Neural progenitor cell (in vitro differentiated cells): Measurements from ENCODE around the gene OR2J3.

Experiments used
- EZH2 ChIP-seq: fragments of 200-600 bp; sonication (generic); IDR thresholded peaks from 2 replicates; pipeline ENCODE4 v1.6.1; 2017; ENCODE audit warnings: antibody characterized with exemption, mild to moderate bottlenecking, moderate library complexity
- EZH2phosphoT487 ChIP-seq: fragments of 200-600 bp; sonication (generic); IDR thresholded peaks from 2 replicates; pipeline ENCODE4 v1.6.1; 2017; ENCODE audit warnings: antibody characterized with exemption
- TF ChIP-seq, protein P1 (sequence below): fragments of 200-600 bp; sonication (generic); IDR thresholded peaks from 2 replicates; pipeline ENCODE4 v1.5.1; 2017; ENCODE audit warnings: antibody characterized with exemption, mild to moderate bottlenecking

DNA sequence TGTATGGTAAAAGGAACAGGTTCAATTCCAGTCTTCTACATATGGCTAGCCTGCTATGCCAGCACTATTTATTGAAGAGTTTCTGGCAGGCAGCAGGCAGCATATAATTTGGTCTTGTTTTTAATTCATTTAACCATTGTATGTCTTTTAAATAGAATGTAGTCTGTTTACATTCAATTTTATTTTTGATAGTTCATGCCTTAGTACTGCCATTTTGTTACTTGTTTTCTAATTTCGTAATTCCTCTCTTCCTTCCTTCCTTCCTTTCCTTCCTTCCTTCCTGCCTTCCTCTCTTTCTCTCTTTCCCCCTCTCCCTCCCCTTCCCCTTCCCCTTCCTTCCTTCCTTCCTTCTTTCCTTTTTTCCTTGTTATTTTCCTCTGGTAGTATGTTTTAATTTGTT lies 45.2 kb downstream of the OR2J3 start:
- TF ChIP-seq, protein P1, sequence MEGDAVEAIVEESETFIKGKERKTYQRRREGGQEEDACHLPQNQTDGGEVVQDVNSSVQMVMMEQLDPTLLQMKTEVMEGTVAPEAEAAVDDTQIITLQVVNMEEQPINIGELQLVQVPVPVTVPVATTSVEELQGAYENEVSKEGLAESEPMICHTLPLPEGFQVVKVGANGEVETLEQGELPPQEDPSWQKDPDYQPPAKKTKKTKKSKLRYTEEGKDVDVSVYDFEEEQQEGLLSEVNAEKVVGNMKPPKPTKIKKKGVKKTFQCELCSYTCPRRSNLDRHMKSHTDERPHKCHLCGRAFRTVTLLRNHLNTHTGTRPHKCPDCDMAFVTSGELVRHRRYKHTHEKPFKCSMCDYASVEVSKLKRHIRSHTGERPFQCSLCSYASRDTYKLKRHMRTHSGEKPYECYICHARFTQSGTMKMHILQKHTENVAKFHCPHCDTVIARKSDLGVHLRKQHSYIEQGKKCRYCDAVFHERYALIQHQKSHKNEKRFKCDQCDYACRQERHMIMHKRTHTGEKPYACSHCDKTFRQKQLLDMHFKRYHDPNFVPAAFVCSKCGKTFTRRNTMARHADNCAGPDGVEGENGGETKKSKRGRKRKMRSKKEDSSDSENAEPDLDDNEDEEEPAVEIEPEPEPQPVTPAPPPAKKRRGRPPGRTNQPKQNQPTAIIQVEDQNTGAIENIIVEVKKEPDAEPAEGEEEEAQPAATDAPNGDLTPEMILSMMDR, result no peak
- TF ChIP-seq EZH2phosphoT487 (no peak), EZH2 (no peak)
